ENCODE results near the gene CALHM3.
"Not testable (repeated sequence)": the region's sequence is repeated elsewhere in the genome, so short reads cannot be mapped to it uniquely, and the experiment has no call there.

CALHM3 gene

GRCh38 chr10:103493916-103494877, 15.2 kb upstream of the CALHM3 start:
- DNase-seq, result no peak
- TF ChIP-seq POLR2A (IDR thresholded peaks at IDR 0.05; ENCODE audit: low read length) (no peak), GATA1 (IDR thresholded peaks at IDR 0.05; ENCODE audit: low read depth, low read length) (no peak)

GRCh38 chr10:103493362-103493915, 14.4 kb upstream of the CALHM3 start, which contains the start of gene NEURL1:
TSS of gene NEURL1 (plus strand) at chr10:103493705. CDS start at chr10:103494388, 683 bp downstream.
- DNase-seq, result no peak
- TF ChIP-seq GATA1 (IDR thresholded peaks at IDR 0.05; ENCODE audit: low read depth, low read length) (no peak), POLR2A (IDR thresholded peaks at IDR 0.05; ENCODE audit: low read length) (no peak)

GRCh38 chr10:103492655-103493261, 13.7 kb upstream of the CALHM3 start:
- TF ChIP-seq POLR2A (IDR thresholded peaks at IDR 0.05; ENCODE audit: low read length) (no peak), GATA1 (IDR thresholded peaks at IDR 0.05; ENCODE audit: low read depth, low read length) (no peak)
- DNase-seq, result no peak

- no peak for DNase-seq
- no peak for TF ChIP-seq POLR2A (IDR thresholded peaks at IDR 0.05; ENCODE audit: low read length)
- TF ChIP-seq GATA1 (IDR thresholded peaks at IDR 0.05; ENCODE audit: low read depth, low read length), result no peak
Measured at GRCh38 chr10:103491729-103492364, 12.8 kb upstream of the CALHM3 start.

GRCh38 chr10:103490986-103491314, 11.9 kb upstream of the CALHM3 start:
- no peak for TF ChIP-seq GATA1 (IDR thresholded peaks at IDR 0.05; ENCODE audit: low read depth, low read length)
- no peak for TF ChIP-seq POLR2A (IDR thresholded peaks at IDR 0.05; ENCODE audit: low read length)
- DNase-seq, result no peak

- no peak for DNase-seq
- TF ChIP-seq POLR2A (IDR thresholded peaks at IDR 0.05; ENCODE audit: low read length) (no peak), GATA1 (IDR thresholded peaks at IDR 0.05; ENCODE audit: low read depth, low read length) (no peak)
Measured at GRCh38 chr10:103487410-103487708, 8.3 kb upstream of the CALHM3 start.

GRCh38 chr10:103486635-103487409, 7.8 kb upstream of the CALHM3 start:
- DNase-seq, result not testable (repeated sequence)

GRCh38 chr10:103481974-103482531, 3.0 kb upstream of the CALHM3 start:
- DNase-seq, result peak; percentile 53 to 71
- TF ChIP-seq GATA1 (IDR thresholded peaks at IDR 0.05; ENCODE audit: low read depth, low read length) (no peak), POLR2A (IDR thresholded peaks at IDR 0.05; ENCODE audit: low read length) (no peak)

- no peak for DNase-seq
- no peak for TF ChIP-seq POLR2A (IDR thresholded peaks at IDR 0.05; ENCODE audit: low read length)
- no peak for TF ChIP-seq GATA1 (IDR thresholded peaks at IDR 0.05; ENCODE audit: low read depth, low read length)
Measured at GRCh38 chr10:103480521-103480920, 1.5 kb upstream of the CALHM3 start.

GRCh38 chr10:103478671-103479070, 369 bp downstream of the CALHM3 start:
- TF ChIP-seq GATA1 (IDR thresholded peaks at IDR 0.05; ENCODE audit: low read depth, low read length) (no peak), POLR2A (IDR thresholded peaks at IDR 0.05; ENCODE audit: low read length) (no peak)
- DNase-seq, result no peak

GRCh38 chr10:103476046-103476768, 2.8 kb downstream of the CALHM3 start:
- TF ChIP-seq POLR2A (IDR thresholded peaks at IDR 0.05; ENCODE audit: low read length) (no peak), GATA1 (IDR thresholded peaks at IDR 0.05; ENCODE audit: low read depth, low read length) (no peak)
- no peak for DNase-seq

- TF ChIP-seq GATA1 (IDR thresholded peaks at IDR 0.05; ENCODE audit: low read depth, low read length) (no peak), POLR2A (IDR thresholded peaks at IDR 0.05; ENCODE audit: low read length) (no peak)
- DNase-seq, result no peak
Measured at GRCh38 chr10:103475437-103475836, 3.6 kb downstream of the CALHM3 start.

- DNase-seq, result no peak
- no peak for TF ChIP-seq POLR2A (IDR thresholded peaks at IDR 0.05; ENCODE audit: low read length)
- TF ChIP-seq GATA1 (IDR thresholded peaks at IDR 0.05; ENCODE audit: low read depth, low read length), result no peak
Measured at GRCh38 chr10:103474077-103474476, 5.0 kb downstream of the CALHM3 start.
